Erythroblast (primary cell): Measurements from ENCODE around the gene USF3.

ENCODE experiments used
- GATA1 ChIP-seq: IDR thresholded peaks from 2 replicates; pipeline ENCODE4 v1.6.1; 2011; ENCODE audit warnings: low read depth, mild to moderate bottlenecking, control low read depth, low read length, moderate library complexity
- POLR2A ChIP-seq: IDR thresholded peaks from 2 replicates; pipeline ENCODE4 v1.6.1; 2011; ENCODE audit warnings: mild to moderate bottlenecking, low read length

- TF ChIP-seq POLR2A (no peak), GATA1 (no peak)
Observed at GRCh38 chr3:113658107-113658506, 38.3 kb downstream of the USF3 start.
